SK-N-SH treated with all-trans-retinoic acid at 6 μM for 48 hours (cell line): ENCODE data around the gene SLC43A3.

Experiments used
- ATAC-seq: fragments of 200-7000 bp; cut with Tn5 transposase; 3 replicates; pipeline ENCODE4 v1.9.1; 2020; ENCODE audit warnings: mild to moderate bottlenecking, moderate library complexity
- ARNTL ChIP-seq: fragments of 450-650 bp; formaldehyde crosslinking; IDR thresholded peaks from 2 replicates; pipeline ENCODE4 v1.5.0; 2020; ENCODE audit warnings: low read depth, mild to moderate bottlenecking, moderate library complexity, borderline replicate concordance
- BACH2 ChIP-seq: fragments of 250-450 bp; sonication (Bioruptor Pico); IDR thresholded peaks from 2 replicates; pipeline ENCODE4 v1.9.0; 2021; ENCODE audit warnings: mild to moderate bottlenecking, borderline replicate concordance
- CREB5 ChIP-seq: fragments of 250-450 bp; sonication (Bioruptor Pico); IDR thresholded peaks from 2 replicates; pipeline ENCODE4 v1.5.1; 2020; ENCODE audit warnings: low read depth, mild to moderate bottlenecking, moderate library complexity
- CSDC2 ChIP-seq: fragments of 250-450 bp; sonication (Bioruptor Pico); IDR thresholded peaks from 2 replicates; pipeline ENCODE4 v1.5.0; 2020; ENCODE audit warnings: mild to moderate bottlenecking, moderate library complexity
- CSRNP3 ChIP-seq: fragments of 250-450 bp; sonication (Bioruptor Pico); IDR thresholded peaks from 2 replicates; pipeline ENCODE4 v1.5.1; 2021; ENCODE audit warnings: mild to moderate bottlenecking, moderate library complexity
- ESRRG ChIP-seq: fragments of 250-450 bp; sonication (Bioruptor Pico); IDR thresholded peaks from 2 replicates; pipeline ENCODE4 v1.6.1; 2021; ENCODE audit warnings: mild to moderate bottlenecking
- GLIS3 ChIP-seq: fragments of 250-450 bp; sonication (Bioruptor Pico); IDR thresholded peaks from 2 replicates; pipeline ENCODE4 v1.5.0; 2020; ENCODE audit warnings: mild to moderate bottlenecking, moderate library complexity
- OSR1 ChIP-seq: fragments of 250-450 bp; sonication (Bioruptor Pico); IDR thresholded peaks from 2 replicates; pipeline ENCODE4 v1.8.0; 2022; ENCODE audit warnings: moderate library complexity, mild to moderate bottlenecking, inconsistent platforms
- POU6F1 ChIP-seq: fragments of 250-450 bp; sonication (Bioruptor Pico); IDR thresholded peaks from 2 replicates; pipeline ENCODE4 v1.8.0; 2021; ENCODE audit warnings: low read depth, mild to moderate bottlenecking, moderate library complexity, borderline replicate concordance
- PPARA ChIP-seq: fragments of 250-450 bp; sonication (Bioruptor Pico); IDR thresholded peaks from 2 replicates; pipeline ENCODE4 v1.5.0; 2020; ENCODE audit warnings: mild to moderate bottlenecking, borderline replicate concordance
- RARB ChIP-seq: fragments of 250-450 bp; sonication (Bioruptor Pico); IDR thresholded peaks from 2 replicates; pipeline ENCODE4 v1.8.0; 2021; ENCODE audit warnings: mild to moderate bottlenecking, moderate library complexity
- SNAI2 ChIP-seq: fragments of 250-450 bp; sonication (Bioruptor Pico); IDR thresholded peaks from 2 replicates; pipeline ENCODE4 v1.5.0; 2020; ENCODE audit warnings: mild to moderate bottlenecking, moderate library complexity
- TCF4 ChIP-seq: fragments of 250-450 bp; sonication (Bioruptor Pico); IDR thresholded peaks from 2 replicates; pipeline ENCODE4 v1.8.0; 2021; ENCODE audit warnings: mild to moderate bottlenecking, moderate library complexity, borderline replicate concordance
- TOX ChIP-seq: fragments of 250-450 bp; sonication (Bioruptor Pico); IDR thresholded peaks from 2 replicates; pipeline ENCODE4 v1.8.0; 2021; ENCODE audit warnings: mild to moderate bottlenecking, moderate library complexity, borderline replicate concordance
- TSHZ2 ChIP-seq: fragments of 250-450 bp; sonication (Bioruptor Pico); IDR thresholded peaks from 2 replicates; pipeline ENCODE4 v1.5.0; 2020; ENCODE audit warnings: mild to moderate bottlenecking, moderate library complexity
- ZC3H10 ChIP-seq: fragments of 250-450 bp; sonication (Bioruptor Pico); IDR thresholded peaks from 2 replicates; pipeline ENCODE4 v1.5.1; 2021; ENCODE audit warnings: mild to moderate bottlenecking, moderate library complexity
- ZFP3 ChIP-seq: fragments of 250-450 bp; sonication (Bioruptor Pico); IDR thresholded peaks from 2 replicates; pipeline ENCODE4 v1.5.0; 2020; ENCODE audit warnings: mild to moderate bottlenecking, moderate library complexity
- ZFP30 ChIP-seq: fragments of 450-650 bp; formaldehyde crosslinking; IDR thresholded peaks from 2 replicates; pipeline ENCODE4 v1.5.0; 2022; ENCODE audit warnings: mild to moderate bottlenecking, moderate library complexity
- ZNF565 ChIP-seq: fragments of 450-650 bp; formaldehyde crosslinking; conservative IDR thresholded peaks from 2 replicates; pipeline ENCODE4 v1.5.0; 2020; ENCODE audit warnings: low read depth, mild to moderate bottlenecking, moderate library complexity
- ZNF70 ChIP-seq: fragments of 450-650 bp; formaldehyde crosslinking; IDR thresholded peaks from 2 replicates; pipeline ENCODE4 v1.5.0; 2020; ENCODE audit warnings: mild to moderate bottlenecking, moderate library complexity
- ZNF8 ChIP-seq: fragments of 450-650 bp; formaldehyde crosslinking; IDR thresholded peaks from 2 replicates; pipeline ENCODE4 v1.5.0; 2020; ENCODE audit warnings: mild to moderate bottlenecking, moderate library complexity

SLC43A3 gene

GRCh38 chr11:57370941-57371340, 56.0 kb downstream of the SLC43A3 start:
- TF ChIP-seq TOX (CRISPR knock-in tag), result no peak
- no peak for TF ChIP-seq ZNF8 (CRISPR knock-in tag)
- TF ChIP-seq ZNF70 (CRISPR knock-in tag), result no peak
- TF ChIP-seq RARB, result no peak

GRCh38 chr11:57370251-57370650, 56.7 kb downstream of the SLC43A3 start:
- TF ChIP-seq BACH2 (CRISPR knock-in tag) (no peak), CSDC2 (CRISPR knock-in tag) (no peak), TSHZ2 (CRISPR knock-in tag) (no peak), ZC3H10 (CRISPR knock-in tag) (no peak)
- ATAC-seq, result no peak

More at GRCh38 chr11:57370941-57371340, 56.0 kb downstream of the SLC43A3 start:
- ATAC-seq, result no peak

GRCh38 chr11:57368845-57369232, 58.1 kb downstream of the SLC43A3 start:
- TF ChIP-seq ZNF8 (CRISPR knock-in tag) (no peak), ESRRG (CRISPR knock-in tag) (no peak), GLIS3 (CRISPR knock-in tag) (no peak), ZNF565 (CRISPR knock-in tag) (no peak), POU6F1 (CRISPR knock-in tag) (no peak), CREB5 (no peak), OSR1 (CRISPR knock-in tag) (no peak), ZFP3 (CRISPR knock-in tag) (no peak)
- TF ChIP-seq, all 23 proteins: peak for 0
- ATAC-seq, result no peak

GRCh38 chr11:57368106-57368844, 58.6 kb downstream of the SLC43A3 start:
- TF ChIP-seq RARB, result no peak
- no peak for TF ChIP-seq ZNF8 (CRISPR knock-in tag)
- TF ChIP-seq GLIS3 (CRISPR knock-in tag), result no peak
- no peak for TF ChIP-seq ZNF70 (CRISPR knock-in tag)
- TF ChIP-seq ZC3H10 (CRISPR knock-in tag), result no peak
- TF ChIP-seq OSR1 (CRISPR knock-in tag), result no peak
- no peak for TF ChIP-seq ZFP30 (CRISPR knock-in tag)
- no peak for TF ChIP-seq POU6F1 (CRISPR knock-in tag)
- TF ChIP-seq TOX (CRISPR knock-in tag), result no peak
- TF ChIP-seq TCF4, result no peak
- no peak for TF ChIP-seq CSDC2 (CRISPR knock-in tag)
- TF ChIP-seq CREB5, result no peak
- TF ChIP-seq ZFP3 (CRISPR knock-in tag), result no peak
- TF ChIP-seq BACH2 (CRISPR knock-in tag), result no peak
- no peak for TF ChIP-seq CSRNP3
- TF ChIP-seq PPARA (CRISPR knock-in tag), result no peak
- TF ChIP-seq SNAI2 (CRISPR knock-in tag), result no peak
- TF ChIP-seq ARNTL (CRISPR knock-in tag), result no peak
- no peak for ATAC-seq
